GM19240 (cell line): ENCODE data around the gene C21orf91.

Experiments
- DNase-seq: peaks from one replicate; pipeline ENCODE4 v3.0.0; 2011; ENCODE audit warnings: low spot score; ENCODE audit not compliant: insufficient read length

C21orf91 gene

DNA sequence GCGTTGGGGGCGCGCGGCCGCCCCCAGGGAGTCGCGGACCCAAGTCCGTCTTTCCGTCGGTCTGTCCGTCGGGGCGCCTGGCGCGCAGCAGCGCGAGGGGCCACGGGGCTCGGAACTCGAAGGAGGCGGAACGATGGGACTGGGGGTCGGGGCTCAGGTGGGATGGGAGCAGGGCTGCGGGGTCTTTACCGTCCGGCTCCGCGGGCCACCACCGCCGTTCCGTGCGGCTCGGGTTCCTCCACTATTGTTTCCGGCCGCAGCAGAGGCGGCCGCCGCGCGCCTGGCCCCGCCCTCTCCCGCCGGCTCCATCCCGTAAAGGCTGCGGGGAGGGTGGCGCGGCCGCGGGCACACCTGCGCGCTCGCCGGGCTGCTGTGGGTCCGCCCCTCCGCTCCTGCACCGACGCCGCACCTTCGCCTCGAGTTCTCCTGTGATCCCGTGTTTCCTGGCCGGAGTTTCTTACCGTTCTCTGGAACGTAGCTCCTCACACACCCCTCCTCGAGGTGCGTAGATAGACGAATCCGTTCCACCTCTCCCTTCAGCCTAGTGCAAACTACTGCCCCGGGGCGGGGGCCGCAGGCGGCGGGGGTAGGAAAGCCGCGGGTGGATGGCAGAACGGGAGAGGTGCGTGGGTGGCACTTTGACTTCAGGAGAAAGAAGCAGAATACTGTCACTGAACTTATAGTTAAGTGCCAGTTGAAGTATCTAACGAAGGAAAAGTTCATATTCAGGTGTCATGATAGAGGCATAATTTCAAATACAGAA lies at the start of gene C21orf91:
C21orf91 (minus strand) TSS at position 243 of the 763 bp plus-strand sequence. CDS start 1,038 bp downstream, outside the sequence.
- peak; percentile 59 for DNase-seq

DNA sequence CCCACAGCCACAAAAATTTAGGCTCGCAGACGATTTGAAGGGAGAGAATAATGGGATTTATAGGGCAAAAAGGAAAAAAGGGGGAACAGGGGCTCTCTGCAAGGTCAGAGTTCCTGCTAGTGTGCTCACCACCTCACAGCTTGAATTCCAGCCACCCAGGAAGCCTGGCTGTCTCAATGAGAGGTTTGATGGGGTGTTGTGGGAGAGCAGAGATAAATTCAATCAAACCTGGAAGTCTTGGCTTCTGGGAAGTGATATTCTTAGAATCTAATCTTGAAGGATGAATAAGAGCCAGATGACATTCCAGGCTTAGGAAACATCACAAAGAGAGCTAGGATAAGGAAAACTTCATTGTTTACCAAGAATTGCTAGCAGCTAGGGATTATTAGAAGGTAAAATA lies 47.4 kb upstream of the C21orf91 start:
- no peak for DNase-seq

DNA sequence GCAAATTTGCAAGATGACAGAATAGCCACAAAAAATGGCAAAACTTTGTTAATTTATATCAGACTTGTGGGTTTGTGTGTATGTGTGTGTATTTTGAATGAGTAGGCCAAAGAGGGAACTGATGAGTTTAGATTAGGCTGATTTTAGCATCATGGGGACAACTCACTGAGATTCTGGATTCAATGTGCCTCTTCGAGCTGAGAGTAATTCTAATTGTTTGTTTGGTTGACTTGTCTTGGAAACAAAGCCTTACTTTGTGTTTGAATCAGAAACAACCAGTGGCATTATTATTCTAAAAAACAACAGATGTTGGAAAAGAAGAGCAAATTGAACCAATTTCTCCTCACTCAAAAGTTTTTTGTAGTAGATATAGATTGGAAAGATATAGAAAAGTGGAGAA lies 40.5 kb upstream of the C21orf91 start:
- no peak for DNase-seq

- DNase-seq: no peak
Observed at GRCh38 chr21:17858747-17859146, 39.6 kb upstream of the C21orf91 start.

DNA sequence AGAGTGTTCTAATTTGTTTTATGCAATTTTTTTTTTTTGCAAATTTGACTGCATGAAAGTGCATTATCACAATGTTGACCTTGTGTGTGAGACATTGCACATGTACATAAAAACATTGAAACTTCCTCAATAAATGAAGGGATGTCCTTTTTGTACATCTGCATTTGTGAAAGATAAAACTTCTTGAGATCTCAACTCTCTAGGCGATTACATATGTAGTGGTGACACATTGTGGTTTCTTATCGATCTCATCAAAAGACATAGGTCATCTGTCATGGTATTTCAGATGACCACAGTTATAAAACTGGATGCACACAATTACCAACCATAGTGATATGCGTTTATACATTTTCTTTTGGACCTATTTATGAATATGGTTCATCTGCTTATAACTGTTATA lies 35.6 kb upstream of the C21orf91 start:
- no peak for DNase-seq

GRCh38 chr21:17853393-17854275 lies 34.5 kb upstream of the C21orf91 start:
- DNase-seq: no peak

GRCh38 chr21:17848228-17848627 lies 29.1 kb upstream of the C21orf91 start:
- peak; percentile 22 for DNase-seq

- no peak for DNase-seq
Observed at GRCh38 chr21:17841103-17841502, 21.9 kb upstream of the C21orf91 start.

DNA sequence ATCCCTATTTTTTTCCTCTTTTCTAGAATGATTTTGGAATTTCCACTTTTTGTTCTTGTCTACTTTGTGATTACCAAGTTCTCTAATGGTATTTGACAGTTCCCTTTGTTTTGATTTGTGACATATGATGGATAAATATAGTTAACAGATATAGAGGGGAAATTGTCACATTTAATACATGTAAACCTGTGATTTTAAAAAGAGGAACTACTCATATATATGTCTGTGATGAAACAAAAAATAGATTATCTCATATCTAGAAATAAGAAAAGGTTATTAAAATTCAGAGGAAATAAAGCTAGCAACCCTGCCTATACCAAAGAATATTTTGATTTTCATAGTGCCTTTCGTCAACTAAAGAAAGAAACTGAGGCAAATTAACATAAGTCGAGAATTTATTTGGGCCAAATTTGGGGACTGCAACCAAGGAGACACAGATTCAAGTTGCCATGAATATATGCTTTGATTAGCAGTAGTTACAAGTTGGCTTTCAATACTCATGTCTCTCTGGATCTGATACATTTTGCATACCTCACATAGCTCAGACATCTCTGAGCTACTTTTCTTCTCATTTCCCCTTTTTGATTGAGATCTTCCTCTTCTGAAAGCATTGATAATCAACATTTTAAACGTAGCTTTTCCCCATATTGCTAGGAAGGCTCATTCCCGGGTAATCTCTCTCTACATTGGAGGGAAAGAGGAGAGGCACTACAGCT lies 15.6 kb upstream of the C21orf91 start:
- DNase-seq: no peak

GRCh38 chr21:17829472-17829871 lies 10.3 kb upstream of the C21orf91 start:
- DNase-seq: no peak

DNA sequence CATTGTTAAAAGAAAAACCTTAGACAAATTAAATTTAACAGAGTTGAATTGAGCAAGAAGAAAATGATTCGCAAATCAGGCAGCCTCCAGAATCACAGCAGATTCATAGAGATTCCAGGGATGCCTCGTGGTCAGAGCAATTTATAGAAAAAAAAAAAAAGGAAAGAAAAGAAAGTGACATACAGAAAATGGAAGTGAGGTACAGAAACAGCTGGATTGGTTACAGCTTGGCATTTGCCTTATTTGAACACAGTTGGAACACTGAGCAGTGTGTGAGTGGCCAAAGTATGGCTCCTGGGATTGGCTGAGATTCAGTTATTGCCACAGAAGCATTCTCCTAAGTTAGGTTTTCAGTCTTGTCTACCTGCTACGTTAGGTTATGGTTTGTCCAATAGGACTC lies 9.1 kb upstream of the C21orf91 start:
- no peak for DNase-seq

- DNase-seq: no peak
Observed at GRCh38 chr21:17823846-17824245, 4.7 kb upstream of the C21orf91 start.

GRCh38 chr21:17821121-17821520 lies 2.0 kb upstream of the C21orf91 start:
- DNase-seq: no peak

DNA sequence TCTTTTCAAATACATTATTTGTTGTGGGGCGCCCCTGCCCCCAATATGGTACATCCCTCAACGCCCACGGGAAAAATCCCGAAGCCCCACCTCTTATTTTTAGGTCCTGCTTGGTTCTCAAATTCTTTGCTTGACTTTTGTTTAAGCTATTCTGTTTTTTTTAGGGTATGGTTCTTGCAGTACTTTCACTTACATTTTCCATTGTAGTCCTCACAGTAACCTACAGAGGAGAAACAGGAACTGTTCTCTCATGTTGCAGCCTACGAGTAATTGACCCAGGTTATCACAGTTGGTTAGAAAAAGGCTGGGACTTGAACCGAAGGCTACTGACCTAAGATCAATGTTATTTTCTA lies 697 bp upstream of the C21orf91 start:
- DNase-seq: peak; percentile 16

DNA sequence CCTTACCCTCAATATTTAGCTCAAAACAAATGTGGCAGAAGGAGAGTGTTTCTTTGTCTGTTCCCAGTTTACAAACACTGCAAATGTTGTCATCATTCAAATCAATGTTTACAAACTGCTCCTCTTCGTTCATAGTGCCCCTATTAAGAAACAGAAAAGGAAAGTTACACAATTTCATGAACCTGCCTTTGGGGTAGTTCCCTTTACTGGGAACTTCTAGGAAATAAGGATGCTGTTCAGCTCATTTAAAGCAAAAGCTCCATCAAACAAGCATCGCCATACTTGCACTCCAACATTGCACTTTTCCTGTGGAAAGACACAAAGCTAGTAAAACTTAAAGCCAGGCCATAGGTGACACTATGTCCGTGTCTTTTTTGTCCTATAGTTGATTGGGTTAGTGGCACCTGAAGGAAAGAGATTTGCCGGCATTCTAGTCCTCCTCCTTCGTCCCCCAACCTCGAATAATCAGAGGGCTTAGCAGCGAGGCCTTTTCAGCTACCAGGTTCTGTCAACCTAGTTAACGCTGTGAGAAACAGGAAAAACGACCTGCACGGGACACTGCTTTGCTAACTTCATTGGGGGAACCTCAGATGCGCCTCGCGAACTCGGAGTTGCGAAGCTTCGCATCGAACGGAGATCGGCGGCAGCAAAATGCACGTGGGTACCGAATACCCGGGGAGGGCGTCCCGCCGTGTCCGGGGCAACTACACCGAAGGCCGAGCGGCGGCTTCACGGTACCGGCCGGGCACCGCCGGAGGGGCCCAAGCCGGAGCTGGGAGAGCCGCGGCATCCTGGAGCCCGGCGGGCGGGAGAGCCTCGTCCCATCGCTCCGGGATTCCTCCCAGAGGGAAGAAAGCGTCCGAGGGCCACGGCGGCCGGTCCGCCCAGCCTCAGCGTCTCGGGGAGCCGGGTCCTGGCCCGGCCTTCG lies 706 bp downstream of the C21orf91 start:
- DNase-seq: no peak

GRCh38 chr21:17813353-17813752 lies 5.8 kb downstream of the C21orf91 start:
- DNase-seq: no peak

DNA sequence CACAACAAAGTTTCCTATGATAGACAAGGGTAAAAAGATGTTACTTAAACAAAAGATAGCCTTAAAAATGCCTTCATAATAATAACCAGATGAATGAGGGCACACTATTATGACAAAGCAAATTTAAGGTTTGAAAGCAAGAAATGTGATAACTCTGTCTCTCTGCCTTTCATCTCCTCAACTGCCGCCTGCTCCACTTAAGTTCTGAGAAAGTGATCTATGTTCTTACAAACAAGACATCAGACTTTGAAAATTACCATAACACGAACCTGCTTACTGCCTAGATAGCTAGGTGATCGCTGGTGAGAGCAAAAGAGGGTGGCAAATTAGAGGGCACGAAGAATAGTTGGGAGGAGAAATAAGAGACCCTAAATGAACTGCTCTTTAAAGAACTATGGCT lies 13.2 kb downstream of the C21orf91 start:
- no peak for DNase-seq

DNA sequence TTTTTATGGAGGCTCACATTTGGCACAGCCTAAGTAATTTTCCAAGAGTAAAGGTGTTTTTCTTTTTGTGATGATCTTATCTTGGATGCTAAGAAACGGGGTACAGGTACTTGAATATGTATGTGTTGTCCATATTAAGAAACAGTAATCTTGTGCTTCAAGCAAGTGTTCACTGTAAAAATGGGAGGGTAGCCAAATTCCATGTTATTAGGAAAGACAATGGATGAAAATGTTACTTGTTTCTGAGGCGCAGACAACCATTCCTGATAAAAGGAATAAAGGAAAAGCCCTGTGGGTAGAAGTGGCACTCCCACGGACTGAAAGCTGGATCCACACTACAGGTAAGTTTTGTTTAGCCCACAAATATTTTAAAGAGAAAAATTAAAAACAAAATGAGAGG lies 15.6 kb downstream of the C21orf91 start:
- no peak for DNase-seq

DNA sequence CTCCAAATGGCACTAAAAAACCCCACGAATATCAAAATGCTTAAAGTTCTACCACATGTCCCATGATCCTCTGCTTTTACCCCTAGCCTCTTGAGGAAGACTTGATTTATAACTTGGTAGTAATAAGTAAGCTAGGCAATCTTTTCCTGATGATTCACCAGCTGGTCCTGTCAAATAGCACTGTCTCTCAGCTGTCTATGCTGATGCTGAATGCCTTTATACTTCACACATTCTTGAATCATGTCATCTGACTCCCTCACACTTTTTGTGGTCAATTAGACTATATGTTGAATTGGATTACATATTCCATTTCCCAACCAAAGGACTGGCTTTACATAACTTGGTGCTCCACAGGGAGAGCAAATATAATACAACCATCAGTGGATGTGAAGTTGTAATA lies 16.6 kb downstream of the C21orf91 start:
- no peak for DNase-seq

DNA sequence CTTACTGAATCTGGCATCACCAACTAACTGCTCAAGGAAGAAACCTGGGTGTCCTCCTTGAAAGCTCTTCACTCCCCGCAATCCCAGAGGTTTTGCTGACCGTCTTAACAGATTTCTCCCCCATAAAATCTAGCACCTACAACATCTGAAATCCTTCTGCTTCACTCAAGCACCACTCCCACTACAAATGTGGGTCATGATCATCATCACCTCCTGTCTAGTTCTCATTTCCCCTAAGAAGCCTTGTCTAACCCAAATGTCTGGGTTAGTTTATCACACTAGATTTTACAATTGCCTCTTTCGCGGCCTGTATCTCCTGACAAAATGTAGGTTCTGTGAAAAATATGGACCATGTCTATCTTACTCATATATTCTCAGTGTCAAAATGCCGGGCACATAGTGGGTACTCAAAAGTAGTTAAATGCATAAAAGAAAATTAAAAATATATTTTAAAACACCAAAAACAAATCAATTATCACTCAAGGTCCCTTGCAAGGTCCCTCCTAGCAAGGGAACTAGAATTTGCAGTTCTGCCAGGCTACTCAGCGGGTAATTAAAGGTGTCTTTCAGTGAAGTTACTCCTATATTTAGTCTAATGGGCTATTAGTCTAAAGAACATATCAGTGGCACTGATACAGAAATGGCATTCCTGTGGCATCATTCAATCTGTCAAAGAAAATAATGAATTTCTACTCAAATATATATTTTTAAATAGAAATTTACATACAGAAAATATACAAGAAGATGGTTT lies 19.6 kb downstream of the C21orf91 start:
- DNase-seq: no peak
